ENCODE results near the gene WASF2.
"Not testable (repeated sequence)": the region's sequence is repeated elsewhere in the genome, so short reads cannot be mapped to it uniquely, and the experiment has no call there.

The WASF2 gene, protein sequence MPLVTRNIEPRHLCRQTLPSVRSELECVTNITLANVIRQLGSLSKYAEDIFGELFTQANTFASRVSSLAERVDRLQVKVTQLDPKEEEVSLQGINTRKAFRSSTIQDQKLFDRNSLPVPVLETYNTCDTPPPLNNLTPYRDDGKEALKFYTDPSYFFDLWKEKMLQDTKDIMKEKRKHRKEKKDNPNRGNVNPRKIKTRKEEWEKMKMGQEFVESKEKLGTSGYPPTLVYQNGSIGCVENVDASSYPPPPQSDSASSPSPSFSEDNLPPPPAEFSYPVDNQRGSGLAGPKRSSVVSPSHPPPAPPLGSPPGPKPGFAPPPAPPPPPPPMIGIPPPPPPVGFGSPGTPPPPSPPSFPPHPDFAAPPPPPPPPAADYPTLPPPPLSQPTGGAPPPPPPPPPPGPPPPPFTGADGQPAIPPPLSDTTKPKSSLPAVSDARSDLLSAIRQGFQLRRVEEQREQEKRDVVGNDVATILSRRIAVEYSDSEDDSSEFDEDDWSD

DNA sequence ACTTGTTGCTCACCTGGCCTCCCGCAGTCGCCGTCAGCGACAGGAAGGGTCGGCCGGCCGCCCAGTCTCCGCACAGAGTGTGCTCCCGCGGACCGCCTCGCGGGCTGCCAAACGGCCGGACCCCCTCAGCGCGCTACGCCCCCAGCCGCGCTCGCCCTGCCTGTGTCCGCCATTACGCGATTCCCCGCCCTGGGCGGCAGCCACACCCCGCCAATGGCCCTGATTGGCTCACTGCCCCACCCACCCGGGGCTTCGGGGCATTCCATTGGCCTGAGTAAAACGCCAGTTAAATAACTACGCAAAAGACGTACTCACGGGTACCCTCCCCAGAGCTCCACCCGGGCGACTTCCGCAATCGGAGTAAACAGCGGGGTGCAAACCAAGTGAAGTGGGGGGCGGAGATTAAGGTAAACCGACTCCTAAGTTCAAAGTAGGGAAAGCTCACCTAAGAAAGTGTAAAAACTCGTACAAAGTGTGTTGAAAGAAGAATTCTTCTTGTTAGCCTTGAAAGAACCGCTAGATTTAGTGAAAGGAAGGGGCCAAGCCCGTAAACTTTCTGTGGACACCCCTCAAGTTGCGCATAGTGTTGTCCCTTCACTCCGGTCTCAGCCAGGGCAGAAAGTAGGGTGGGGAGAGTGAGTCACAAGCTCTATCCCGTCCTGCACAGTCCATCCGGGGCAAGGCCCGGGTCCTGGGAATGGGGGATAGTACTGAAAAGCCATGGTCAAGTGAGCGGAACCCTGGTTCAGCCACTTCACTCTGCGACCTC is at the start of gene WASF2:
TSS of gene WASF2 (minus strand) at position 195 of the 769 bp plus-strand sequence. CDS start 61,277 bp downstream, outside the sequence.
- DNase-seq (ENCODE audit: low read depth in 2 of 2): peak; percentile 88 to 95

DNA sequence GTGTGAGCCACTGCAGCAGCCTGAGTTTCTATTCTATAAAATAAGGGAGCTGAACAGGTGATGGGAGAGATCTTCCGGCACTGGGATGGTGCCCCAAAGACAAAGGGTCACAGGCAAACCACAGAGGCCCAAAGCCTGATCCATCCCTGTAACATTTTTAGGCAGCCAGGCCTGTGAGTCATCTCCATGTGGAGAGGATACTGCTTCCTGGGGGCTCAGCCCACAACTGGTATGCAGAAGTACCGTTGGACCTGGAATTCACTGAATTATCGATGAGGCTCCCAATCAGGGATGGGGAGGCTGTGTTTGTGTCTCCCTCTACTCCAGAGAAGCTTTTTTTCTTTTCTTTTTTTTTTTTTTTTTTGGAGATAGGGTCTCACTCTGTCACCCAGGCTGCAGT is 48.8 kb upstream of the WASF2 start:
- DNase-seq (ENCODE audit: low read depth in 2 of 2): no peak

DNA sequence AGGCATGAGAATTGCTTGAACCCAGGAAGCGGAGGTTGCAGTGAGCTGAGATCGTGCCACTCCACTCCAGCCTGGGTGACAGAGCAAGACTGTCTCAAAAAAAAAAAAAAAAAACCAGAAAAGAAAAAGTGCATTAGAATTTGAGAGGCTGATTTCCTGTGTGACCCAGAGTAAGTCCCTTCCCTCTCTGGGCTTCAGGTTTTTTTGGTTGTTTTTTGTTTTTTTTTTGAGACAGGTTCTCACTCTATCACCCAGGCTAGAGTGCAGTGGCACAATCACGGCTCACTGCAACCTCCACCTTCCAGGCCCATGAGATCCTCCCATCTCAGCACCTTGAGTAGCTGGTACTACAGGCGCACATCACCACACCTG is 48.3 kb upstream of the WASF2 start:
- DNase-seq (ENCODE audit: low read depth in 2 of 2): not testable (repeated sequence)

DNA sequence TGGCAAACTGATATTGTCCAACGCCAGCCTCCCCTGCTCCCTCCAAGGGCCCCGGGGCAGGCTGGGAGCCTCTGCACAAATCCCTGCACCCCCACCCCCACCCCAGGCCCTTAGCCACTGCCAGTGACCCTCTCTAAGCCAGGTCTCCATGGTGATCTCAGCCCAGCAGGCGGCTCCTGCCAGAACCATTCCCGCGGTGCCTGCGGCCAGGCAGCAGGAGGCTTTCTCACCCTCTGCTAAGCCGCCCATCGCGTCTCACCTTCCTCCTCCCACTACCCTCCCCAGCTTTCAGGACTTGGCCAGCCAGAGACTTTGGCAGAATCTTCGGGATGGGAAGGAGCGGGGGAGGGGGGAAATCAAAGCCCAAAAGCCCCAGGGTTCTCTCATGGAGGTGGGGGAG is 46.8 kb upstream of the WASF2 start:
- no peak for DNase-seq (ENCODE audit: low read depth in 2 of 2)

DNA sequence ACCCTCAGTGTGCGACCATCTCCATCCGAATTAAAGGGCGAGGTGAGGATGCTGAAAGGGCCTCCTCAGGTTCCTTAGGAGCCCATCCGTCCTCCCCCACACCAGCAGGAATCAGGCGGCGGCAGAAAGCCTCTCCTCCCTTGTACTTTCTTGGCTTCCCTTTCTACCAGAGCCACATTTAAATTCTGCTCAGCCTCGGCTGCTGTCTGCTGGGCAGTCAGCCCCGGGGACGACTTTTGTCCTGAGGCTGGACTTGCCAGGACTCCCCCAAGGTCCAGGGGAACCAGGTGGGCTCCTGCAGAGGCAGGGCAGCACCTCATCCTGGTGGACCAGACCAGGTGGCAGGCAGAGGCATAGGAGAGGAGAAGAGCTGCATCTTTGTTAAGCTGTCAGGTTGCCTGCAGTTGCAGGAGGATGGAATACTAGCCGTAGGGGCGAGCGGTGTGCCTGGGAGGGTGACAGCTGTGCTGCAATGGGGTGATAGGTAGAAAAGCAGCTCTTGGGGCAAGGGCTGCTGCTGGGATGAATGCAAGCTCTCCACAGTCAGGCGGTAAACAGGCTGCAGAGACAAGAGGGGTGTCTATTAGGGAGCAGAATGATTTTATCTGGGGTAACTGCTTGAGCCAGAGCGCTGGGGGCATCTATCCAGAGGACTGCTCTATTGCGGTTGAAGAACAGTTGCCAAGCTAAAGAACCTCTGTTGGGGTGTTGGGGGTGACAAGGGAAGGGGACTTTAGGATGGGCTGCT is 46.2 kb upstream of the WASF2 start:
- no peak for DNase-seq (ENCODE audit: low read depth in 2 of 2)

DNA sequence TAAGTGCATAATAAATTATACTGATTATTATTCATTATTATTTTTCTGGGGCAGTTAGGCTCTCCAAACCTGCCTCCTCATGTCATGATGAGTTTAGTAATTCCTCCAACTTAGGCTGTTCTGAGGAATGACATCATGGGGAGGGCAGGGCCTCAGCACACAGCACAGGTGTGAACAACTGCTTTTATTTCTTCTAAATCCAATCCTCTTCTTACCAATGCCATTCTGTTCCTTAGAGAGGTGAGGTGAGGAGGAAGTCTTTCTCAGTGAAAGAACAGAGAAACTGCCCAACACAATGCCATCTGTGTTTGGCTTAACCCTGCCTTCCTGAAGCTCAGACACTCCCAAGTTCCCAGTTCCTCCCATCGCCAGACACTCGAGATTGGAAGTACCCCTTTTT is 45.4 kb upstream of the WASF2 start:
- DNase-seq (ENCODE audit: low read depth in 2 of 2): no peak

DNA sequence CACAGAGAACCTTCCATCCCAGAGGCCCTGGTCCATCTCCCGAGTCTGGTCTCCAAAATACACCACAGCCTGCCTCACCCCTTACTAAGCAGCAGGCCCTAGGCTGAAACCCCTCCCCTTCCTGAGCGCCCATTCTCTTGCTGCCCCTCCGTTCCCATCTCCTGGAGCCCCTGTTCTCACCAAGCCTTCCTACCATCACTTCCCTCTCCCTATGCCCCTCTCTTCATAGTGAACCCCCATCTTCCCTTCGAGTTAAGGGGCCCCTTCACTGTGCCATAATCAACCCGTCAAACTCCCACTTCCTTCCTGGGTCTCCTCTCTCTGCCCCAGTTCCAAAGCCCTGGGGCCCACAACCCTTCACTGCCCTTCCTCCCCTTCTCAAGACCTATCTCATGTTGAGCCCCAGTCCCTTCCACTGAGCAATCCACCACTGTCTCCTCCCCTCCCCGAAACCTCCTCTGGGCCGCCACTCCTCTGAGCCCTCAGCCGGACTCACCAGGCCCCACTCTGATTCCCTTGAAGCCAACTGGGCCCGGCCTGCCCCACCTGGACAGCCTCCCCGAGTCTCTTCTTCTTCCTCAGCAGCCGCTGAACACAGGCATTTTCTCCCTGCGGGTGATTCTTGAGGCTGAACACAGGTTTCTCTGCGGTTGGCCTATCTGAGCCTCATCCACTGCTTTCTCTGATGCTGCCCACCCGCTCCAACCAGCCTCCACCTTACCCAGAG is 42.2 kb upstream of the WASF2 start:
- no peak for DNase-seq (ENCODE audit: low read depth in 2 of 2)

DNA sequence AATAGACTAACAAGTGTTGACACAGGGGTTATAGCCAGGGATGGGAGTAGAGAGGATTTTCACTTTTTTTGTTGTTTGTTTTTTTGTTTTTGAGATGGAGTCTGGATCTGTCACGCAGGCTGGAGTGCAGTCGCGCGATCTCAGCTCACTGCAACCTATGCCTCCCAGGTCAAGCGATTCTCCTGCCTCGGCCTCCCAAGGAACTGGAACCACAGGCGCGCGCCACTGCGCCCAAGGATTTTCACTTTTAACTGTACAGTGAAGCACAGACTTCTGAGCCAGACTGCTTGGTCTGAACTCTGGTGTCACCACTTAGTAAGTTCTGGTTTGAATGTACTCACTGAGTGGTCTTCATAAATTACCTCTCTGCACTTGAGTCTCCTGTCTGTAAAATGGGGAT is 40.2 kb upstream of the WASF2 start:
- no peak for DNase-seq (ENCODE audit: low read depth in 2 of 2)

DNA sequence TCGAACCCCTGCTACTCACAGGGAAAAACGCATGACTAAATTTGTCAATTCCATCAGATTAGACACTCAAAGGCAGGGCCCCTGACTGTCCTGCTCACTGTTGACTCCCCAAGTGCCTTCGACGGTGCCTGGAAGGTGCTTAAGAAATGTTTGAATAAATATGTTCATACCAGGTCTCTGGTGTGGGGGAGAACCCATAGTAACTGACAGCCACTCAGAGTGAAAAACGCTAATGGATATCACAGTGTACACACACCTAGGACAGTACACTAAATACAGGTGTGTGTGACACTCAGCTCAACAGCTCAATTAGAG is 39.7 kb upstream of the WASF2 start:
- DNase-seq (ENCODE audit: low read depth in 2 of 2): no peak

DNA sequence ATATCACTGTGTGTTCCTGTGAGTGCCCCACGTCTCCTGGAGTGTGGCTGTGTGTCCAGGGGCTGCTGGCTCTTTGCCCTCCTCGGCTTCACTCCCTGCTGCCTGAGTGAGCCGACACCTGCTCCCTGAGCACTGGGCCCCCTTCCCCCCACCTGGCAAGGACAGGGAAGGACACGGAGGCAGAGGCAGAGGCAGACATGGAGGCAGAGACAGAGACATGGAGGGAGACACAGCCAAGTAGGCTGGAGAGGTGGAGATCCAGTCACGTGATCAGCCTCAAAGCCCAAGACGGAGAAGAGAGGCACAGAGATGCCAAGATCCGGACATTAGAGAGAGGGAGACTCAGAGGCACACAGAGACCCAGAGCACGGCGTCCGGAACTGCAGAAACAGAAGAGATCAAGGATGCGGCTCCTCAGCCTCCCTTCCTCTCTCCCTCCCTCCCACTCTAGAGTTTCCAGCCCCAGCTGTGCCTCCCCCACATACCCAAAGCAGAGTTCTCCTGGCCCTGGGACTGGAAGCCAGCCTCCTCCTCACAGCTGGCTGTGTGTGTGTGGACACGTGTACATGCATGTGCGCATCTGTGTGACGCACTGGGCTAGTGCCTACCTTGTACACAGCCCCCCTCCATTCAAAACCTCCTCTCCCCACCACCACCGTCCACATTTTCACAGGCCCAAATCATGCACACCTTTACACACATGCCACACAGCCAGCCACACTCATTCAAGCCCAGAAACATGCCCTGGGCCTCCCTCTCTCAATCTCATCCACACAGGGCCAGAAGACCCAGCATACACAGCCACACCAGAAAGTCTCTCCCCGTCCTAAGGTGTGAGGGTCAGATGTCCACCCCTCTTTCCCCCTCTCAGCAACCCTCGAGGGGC is 39.1 kb upstream of the WASF2 start:
- no peak for DNase-seq (ENCODE audit: low read depth in 2 of 2)

DNA sequence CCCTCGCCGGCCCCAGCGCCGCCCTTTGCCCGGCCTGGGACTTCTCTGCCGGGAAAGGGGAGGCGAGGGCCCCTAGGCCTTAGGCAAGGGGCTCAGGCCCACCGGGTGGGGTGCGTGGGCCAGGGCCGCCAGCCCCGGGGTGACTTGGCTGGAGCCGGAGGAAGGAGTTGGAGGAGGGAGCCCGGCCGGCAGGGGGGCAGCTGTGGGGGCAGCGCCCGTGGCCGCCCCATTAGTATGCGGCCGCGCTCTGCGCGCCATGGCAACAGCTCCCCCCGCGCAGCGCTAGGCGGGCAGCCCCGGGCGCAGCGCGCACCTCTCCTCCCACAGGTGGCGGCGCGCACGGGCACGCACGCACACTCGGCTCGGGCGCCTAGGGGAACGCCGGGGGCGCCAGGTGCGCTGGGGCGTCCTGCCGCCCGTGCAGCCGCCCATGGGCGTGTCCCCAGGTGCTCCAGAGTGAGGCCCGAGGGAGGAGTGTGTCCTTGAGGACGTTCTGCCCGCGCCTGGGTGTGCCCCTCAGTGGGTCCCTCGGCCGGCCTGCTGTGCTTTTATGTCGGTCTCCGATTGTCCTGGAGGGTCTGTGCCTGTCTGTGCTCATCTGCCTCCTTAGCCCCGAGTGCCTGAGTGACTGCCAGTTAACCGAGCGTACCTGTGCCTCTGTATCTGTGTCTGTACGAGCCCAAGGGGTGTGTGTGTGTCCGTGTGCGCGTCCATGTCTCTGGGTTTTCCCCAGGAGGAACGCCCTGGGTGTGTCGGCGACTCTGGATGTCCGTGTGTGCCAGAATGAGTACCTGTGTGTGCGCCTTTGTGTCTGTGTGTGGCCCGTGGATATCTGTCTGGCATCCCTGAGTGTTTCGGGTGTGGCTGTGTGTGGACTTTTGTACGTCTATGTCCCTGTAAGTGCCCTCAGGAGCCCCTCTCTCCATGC is 38.2 kb upstream of the WASF2 start:
- DNase-seq (ENCODE audit: low read depth in 2 of 2): no peak

DNA sequence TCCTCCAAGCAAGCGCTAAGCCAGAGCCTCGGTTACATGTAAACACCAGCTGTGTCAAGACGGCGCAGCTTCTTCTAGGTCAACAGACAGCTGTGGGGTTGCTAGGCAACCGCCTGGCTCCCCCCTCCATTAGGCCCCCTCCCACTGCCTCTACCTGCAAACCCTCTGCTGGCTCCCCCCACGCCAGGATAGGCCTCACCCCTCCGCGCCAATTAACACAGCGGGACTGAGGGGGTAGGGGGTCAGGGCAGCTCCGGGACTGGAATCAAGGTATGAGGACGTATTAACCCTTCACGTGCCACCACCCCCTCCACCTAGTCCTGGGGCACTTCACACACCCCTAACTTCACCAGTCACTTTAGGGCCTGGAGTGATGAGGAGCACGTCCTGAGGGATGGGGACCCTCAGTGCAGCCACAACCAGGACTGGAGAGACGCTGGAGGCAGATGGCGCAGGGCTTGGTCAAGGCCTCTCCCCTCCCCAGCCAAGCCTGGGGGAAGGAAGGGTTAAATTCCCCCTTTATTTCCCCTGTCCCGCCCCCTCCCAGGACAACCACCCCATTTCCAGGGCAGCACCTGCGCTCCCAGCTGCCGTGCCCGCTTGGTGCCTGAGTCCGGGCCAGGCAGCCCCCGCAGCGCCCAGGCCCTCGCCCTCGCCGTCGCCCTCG is 37.4 kb upstream of the WASF2 start:
- peak in 1 of 2 donors; percentile 9 for DNase-seq (ENCODE audit: low read depth in 2 of 2)

DNA sequence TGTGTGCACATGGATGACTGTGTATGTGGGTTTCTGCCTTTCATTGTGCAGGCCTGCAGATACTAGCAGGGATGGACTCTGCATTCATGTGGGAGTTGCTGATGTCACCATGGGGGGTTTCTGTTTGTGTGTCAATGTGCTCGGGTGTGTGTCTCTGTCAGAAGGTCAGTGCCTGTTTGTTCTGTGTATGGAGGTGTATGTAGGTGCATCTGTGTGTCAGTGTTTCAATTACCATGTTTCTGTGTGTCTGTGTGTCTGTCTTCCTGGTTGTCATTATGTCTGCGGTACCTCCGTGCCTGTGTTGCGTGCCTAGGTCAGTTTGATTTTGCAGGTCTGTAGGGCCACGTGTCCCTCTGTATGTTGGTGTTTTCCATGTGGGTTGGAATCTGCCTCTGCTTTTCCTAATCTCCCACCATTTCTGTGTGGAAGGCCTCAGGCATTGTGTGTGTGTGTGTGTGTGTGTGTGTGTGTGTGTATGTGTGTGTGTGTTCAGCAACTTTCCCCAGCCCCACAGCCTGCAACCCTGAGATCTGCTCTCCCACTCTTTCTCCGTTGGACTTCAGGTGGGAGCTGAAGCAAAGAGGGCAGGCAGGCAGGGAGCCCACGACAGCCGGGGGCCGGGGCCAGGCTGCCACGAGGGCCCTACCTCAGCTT is 36.7 kb upstream of the WASF2 start:
- DNase-seq (ENCODE audit: low read depth in 2 of 2): no peak

DNA sequence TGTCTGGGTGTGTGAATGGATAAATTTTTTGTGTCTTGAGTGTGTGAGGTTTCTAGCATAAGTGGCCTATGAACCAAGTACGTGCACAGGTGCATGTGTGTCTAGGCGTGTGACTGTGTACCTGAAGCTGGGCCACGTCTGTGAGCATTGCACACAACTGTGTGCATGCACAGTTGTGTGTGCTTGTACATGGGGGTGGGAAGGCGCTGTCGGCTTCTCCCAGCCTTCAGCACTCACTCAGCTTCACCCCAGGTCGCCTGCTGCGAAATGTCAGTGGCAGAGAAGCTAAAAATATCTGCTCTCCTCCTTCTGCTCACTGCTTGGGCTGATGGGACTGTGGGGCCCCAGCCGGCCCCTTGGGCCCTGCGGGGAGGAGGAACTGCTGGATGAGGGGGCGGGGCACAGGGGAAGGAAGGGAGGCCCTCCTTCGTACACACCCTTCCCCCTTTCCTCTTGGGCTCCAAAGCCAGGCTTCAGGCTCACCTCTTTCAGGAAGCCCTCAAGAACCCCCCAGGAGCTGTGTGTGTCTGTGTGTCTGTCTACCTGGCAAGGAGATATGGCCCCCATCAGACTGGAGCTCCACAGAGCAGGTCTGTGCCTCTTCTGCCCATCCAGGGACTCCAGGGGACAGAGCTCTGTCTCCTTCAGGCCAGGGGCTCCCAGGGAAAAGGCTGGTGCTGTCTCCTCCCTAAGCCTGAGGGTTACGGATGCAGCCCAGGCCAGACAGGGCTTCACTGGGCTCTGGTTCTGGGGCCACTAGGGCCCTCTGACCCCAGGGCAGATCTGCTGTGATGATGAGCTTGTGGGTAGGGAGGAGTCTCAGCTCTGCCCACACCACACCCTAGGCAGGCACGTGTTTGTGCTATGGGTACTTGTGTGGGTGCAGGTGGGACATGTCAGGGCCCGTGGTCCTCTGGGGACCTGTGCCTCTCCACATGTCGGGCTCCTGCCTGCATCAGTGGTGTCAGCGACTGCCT is 35.6 kb upstream of the WASF2 start:
- no peak for DNase-seq (ENCODE audit: low read depth in 2 of 2)

DNA sequence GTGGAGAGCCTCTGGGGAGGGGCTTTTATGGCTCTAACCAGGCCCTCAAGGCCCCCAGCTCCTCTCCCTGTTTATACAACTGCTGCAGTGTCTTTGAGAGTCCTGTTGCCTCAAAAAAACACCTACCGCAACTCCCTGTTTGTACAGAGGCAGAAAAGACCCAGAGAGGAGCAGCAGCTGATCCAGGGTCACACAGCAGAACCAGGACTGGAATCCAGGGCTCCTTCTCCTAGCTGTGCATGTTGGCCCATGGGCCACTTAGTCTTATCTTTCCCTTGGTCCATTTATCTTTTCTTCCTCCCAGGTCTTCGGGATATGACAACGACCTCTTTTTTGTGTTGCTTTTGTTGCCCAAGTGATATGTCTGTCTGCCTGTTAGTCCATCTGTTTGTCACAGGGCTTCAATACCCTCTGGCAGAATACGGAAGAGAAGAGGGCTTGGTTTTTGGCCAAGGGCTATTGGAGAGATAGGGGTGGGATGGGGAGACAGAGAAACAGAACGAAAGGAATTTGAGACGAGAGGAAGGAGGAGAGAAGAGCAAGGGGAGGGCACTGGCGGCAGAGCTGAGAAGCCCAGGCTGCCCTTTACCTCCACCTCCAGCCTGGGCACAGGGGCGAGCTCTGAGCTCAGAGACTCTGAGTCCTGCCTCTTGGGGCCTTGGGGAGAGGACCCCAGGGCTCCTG is 33.5 kb upstream of the WASF2 start:
- no peak for DNase-seq (ENCODE audit: low read depth in 2 of 2)

DNA sequence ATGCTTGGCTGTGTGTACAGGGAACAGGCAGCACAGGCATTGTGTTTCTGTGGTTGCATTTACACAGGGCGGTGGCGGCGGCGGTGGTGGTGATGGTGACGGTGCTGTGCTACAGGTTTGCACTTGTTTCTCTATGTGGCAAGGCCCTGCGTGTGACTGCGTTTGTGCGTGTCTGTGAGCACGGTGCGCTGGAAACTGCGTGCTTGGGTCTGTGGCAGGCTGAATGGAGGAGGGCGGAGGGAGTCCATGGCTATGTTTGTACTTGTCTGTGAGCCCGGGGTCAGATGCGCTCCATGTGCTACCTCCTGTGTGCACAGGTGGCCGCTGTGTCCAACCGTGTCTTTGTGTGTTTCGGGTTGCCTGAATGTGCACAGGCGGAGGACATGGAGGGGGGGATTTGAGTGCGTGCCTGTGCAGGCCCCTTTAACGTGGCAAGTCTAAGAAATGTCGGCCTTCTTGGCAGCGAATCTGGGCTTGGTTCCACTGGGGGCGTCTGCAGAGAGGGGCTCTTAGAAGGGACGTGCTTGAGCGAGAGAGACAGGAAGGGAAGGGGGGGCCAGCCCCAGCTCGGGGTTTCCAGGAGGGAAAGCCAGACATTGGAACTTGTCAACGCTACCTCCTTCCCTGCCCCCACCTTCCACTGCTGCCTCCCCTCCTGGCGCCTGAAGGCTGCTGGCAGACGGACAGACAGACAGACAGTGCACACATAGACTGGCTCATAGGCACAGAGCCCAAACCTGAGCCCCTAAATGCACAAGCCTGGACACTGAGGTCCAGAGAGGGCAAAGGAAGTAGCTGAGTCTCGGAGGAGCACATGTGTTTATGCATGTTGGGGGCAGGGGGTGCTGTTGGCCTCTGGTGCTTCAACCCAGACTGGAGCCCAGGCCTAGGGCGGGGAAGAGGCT is 32.7 kb upstream of the WASF2 start:
- DNase-seq (ENCODE audit: low read depth in 2 of 2): peak in 1 of 2 donors; percentile 28

Measured in stimulated activated CD4-positive, alpha-beta T cell treated with anti-CD3 and anti-CD28 coated beads, Interleukin-1b, Interleukin-23, amount 100 ng/mL, for 1 hour (primary cell).